HL-60/S4 (cell line): ENCODE data around the gene HMCN1.

Experiments used
- in situ Hi-C: fragments of 300-500 bp; cut with MboI; formaldehyde crosslinking; loops from 2 replicates; pipeline ENCODE4 v1.14.3; 2022; ENCODE audit warnings: low sequenced_read_pairs

Gene HMCN1

DNA sequence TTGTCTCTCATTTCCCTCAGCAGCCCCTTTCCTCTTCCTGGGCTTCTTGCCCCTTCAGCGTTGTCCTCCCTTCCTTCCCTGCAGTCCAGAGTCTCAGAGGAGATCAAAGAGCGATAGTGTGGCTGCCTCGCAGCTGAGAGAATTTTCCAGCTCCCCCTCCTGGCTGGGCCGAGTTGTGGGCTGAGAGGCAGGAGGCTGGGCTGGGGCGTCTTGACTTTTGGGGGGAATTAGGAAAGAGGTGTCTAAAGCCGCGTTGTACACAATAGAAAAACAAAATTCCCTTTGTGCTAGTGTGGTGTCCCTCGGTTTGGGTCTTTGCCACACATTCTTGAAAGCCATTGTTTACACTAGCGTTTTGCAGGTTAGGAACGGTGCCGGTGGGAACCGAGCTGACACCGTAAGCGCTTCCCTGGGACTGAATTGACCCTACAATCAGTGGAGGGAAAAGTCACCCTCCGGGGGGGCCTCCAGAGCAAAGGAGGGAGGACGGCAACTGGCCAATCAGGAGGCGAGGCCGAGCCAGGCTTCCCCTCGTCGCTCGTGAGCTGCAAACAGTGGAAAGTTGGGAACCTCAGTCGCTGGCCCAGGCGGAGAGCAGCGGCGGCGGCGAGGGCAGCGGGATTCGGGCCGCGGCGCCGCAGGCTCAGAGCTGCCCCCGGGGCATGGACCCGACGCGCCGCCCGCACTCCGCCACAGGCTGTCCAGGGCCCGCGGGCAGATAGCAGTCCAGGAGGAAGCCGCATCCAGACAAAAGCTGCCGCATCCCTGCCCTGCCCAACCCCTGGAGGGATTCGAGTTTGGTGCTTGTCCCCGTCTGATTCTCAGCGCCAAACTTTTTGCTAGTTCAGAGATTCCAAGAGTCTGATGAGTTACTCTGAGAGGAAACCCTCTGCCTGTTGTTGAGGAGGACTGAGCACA is at the start of gene HMCN1:
Gene HMCN1 (plus strand): TSS at position 574 of the 918 bp plus-strand sequence. CDS start 389 bp downstream, outside the sequence.
- in situ Hi-C loops, result no loop called here

GRCh38 chr1:185686821-185687778 is 47.1 kb upstream of the HMCN1 start:
- in situ Hi-C loops, result loop anchor here (25.0 kb wide), 2 partner anchors 700 to 875 kb away; no protein-coding TSS in a partner anchor

DNA sequence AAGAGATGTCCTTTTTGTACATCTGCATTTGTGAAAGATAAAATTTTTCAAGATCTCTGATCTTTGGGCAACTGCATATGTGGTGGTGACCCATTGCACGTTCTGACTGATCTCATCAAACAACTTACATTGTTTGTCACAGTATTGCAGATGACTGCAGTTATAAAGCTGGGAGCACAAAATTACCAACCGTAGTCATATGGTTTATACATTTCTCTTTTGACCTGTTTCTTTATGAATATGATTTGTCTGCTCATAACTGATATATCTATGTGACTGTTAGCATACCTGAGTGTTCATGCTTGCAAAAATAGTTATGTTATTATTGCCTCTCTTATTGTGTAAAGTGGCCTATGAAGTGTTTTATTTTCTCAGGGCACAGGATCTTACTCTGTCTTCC is 43.7 kb upstream of the HMCN1 start:
- in situ Hi-C loops, result loop anchor here (25.0 kb wide), 2 partner anchors 703 to 878 kb away; no protein-coding TSS in a partner anchor

- in situ Hi-C loops, result loop anchor here (25.0 kb wide), 2 partner anchors 706 to 881 kb away; no protein-coding TSS in a partner anchor
Measured at GRCh38 chr1:185693654-185694053, 40.5 kb upstream of the HMCN1 start.

DNA sequence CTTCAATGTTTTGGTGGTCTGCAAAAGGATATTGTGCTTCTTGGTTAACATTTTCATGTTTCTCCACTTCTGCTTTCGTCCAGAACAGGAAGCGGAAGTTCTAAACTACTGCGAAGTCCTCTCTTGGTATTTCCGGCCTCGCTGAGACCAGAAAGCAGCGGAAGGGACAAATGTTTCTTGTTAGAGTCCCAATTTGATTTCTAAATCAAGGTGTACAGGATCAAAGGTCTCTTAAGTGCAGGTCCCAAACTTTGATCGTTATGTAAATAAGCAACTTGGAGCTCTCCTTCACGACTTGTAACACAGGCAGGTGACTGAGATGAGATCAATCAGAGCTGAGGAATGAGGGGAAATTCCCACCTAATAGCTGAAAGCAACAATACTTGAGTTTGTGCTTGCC is 40.1 kb upstream of the HMCN1 start:
- in situ Hi-C loops, result loop anchor here (25.0 kb wide), 2 partner anchors 707 to 882 kb away; no protein-coding TSS in a partner anchor

- in situ Hi-C loops, result loop anchor here (25.0 kb wide), 2 partner anchors 708 to 883 kb away; no protein-coding TSS in a partner anchor
Measured at GRCh38 chr1:185695299-185695698, 38.9 kb upstream of the HMCN1 start.

DNA sequence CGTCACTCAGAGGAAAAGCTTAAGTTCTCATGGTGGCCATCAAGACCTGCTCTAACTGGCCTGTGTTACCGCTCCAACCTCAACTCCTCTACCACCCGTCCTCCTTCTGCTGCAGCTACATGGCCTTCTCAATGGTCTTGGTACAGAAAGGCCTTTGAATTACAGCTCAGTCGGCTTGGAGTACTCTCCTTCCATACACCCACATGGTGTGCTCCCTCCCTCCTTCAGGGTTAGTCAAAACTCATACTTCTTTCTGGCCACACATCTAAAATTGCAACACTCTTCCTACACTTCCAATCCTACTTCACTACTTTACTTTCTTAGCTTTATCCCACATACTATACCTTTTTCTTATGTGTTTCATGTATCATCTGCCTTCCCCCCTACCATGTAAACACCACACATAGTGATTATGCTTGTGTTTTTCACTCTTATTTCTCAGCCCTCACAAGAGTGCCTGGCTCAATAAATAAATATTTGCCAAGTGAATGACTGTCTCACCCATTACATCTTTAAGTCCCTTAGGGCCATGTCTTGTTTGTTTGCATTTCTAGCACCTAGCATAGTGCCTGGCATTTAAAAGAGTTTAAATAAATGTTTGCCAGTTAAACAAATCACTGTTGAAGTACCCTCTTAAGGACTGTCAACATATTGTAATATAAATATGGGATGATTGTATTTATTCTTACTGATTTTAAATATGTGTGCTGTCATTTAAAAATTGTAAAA is 37.6 kb upstream of the HMCN1 start:
- in situ Hi-C loops, result loop anchor here (25.0 kb wide), 2 partner anchors 709 to 884 kb away; no protein-coding TSS in a partner anchor

GRCh38 chr1:185699874-185700273 is 34.3 kb upstream of the HMCN1 start:
- in situ Hi-C loops, result loop anchor here (25.0 kb wide), 2 partner anchors 713 to 888 kb away; no protein-coding TSS in a partner anchor

DNA sequence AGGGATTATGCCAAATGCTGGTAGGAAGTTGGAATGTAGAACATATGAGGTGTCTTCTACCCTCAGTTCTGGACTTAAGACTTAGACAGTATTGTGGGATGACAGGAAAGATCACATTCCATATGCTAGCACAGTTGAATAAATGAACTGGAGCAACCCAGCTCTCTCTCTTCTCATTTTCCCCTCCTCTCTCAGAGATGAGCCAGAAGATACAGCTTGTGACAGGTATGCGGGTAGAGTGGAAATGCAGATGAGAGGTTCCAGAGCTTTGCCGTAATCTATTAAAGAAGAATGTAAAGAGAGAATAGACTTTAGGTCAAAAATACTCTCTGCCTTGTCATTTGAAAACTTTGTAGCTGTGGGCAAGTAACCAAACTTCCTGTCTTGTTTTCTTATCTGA is 32.5 kb upstream of the HMCN1 start:
- in situ Hi-C loops, result no loop called here

GRCh38 chr1:185704181-185704580 is 30.0 kb upstream of the HMCN1 start:
- in situ Hi-C loops, result no loop called here

DNA sequence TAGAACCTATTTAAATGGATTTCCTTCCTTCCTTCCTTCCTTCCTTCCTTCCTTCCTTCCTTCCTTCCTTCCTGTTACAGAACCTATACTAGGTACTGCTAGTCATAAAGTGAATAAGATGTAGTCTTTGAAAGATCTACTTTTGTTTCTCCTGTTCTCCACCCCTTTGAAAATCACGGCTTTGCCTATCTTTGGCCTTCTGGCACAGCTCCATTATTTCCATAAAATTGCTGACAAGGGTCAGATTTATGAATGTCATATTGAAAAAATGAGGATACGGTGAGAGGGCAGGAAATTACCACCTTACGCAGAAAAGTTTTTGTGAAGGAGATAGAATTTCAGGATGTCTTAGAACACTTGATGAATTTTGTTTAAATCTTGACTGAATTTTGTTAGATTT is 18.1 kb upstream of the HMCN1 start:
- in situ Hi-C loops, result no loop called here

DNA sequence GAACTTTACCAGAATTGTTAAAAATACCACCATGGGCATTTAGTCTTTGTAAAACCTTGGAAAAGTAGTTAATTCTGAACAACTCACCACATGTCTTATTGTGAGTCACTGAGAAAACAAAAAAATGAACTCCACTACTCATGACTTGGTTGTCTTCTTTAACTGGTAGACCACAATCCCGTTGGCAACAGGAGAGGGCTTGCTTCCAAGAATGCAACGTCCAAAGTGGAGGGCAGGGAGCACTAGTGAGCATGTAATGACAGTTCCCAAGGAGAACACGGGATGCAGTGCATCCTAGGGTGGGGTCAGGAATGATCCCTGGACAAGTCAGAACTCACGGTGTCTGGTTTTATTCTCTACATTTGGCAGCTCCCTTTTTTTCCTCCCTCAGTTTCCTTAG is 15.2 kb upstream of the HMCN1 start:
- in situ Hi-C loops, result no loop called here

DNA sequence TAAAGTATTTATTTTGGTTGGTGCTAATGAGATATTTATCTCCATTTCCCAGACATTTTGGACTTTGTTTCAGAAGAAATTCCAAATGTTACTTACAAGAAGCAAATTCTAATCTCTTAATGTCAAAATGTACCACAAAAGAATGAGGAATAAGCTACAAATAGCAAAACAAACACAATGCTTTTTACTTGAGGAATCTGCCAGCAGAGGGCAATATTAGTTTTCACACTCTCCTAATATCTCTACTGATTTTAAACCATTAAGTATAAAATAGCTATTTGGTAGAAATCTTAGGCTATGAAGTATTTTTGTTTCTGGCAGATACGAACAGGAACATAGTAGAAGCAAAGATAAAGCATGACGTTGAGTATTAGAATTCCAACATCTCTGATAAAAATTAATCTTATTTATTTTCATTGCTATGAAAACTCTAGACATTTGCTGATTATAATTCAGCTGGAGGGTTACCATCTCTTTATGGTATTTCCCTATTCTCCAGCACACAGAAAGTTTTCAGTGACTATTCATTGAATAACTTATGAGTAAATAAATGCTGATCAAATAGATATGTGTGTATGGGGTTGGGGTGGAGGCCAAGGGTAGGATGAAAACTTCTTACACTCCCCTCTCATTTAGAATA is 13.4 kb upstream of the HMCN1 start:
- in situ Hi-C loops, result no loop called here

DNA sequence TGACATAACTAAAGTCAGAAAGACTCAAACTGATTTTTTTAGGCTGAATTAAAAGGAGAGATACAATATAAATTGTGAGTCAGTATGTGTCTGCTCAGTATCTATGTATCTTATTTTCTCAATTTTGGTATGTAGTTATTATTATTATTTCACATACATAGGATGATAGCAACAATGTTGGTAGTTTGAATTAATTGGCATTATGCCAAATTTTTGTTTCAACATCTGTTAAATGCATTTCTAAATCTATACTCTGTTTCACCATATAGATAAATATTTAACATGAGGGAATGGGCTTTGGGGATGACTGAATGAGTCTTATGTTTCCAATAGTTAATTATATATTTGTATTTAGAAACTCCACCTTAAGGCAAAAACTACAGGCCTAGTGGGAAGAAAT is 12.6 kb upstream of the HMCN1 start:
- in situ Hi-C loops, result no loop called here

GRCh38 chr1:185722098-185722497 is 12.1 kb upstream of the HMCN1 start:
- in situ Hi-C loops, result no loop called here

- in situ Hi-C loops, result no loop called here
Measured at GRCh38 chr1:185727726-185728125, 6.5 kb upstream of the HMCN1 start.

- in situ Hi-C loops, result no loop called here
Measured at GRCh38 chr1:185731446-185731845, 2.7 kb upstream of the HMCN1 start.

GRCh38 chr1:185732951-185733350 is 1.2 kb upstream of the HMCN1 start:
- in situ Hi-C loops, result no loop called here

GRCh38 chr1:185734929-185735700 is 924 bp downstream of the HMCN1 start:
- in situ Hi-C loops, result no loop called here
